ENCODE measurements around the gene C3orf70.
A peak's percentile ranks its signal among the peaks of the same experiment; 100 is the strongest.

The C3orf70 gene, protein sequence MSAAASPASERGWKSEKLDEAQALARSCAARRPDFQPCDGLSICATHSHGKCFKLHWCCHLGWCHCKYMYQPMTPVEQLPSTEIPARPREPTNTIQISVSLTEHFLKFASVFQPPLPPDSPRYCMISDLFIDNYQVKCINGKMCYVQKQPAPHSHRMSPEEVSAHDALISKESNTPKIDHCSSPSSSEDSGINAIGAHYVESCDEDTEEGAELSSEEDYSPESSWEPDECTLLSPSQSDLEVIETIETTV

DNA sequence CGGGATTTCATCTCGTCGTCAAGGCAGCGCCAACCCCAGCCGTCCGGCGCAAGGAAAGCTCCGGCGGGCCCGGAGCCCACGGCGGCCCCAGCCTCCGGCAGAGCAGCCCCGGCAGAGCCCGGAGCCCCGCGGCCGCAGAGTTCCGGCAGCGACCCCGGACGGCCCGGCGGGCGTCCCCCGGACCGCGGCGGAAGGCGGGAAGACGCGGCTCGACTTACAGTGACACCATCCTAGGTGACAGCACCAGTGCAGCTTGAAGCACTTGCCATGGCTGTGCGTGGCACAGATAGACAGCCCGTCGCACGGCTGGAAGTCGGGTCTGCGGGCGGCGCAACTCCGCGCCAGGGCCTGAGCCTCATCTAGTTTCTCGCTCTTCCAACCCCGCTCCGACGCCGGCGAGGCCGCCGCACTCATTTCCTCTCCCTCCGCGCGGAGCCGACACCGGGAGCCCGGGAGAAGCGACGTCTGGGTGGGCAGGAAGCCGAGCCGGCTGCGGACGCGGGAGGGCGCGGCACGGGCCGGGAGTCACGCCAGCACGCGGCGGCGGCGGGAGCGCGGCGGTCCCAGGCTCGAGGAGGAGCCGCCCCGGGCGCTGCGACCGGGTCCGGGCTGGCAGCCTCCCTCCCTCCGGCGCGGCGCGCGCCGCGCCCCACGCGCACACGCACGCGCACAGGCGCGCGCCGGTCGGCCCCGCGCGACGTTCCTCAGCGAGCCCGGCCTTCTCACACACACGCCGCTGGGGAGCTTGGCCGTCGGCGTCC is at the start of gene C3orf70:
Gene C3orf70 (minus strand): TSS at position 651 of the 761 bp plus-strand sequence. CDS start 237 bp downstream, at position 414.
- DNase-seq = peak; percentile 46
- CTCF ChIA-PET = interaction anchor here (0.7 to 1.2 kb wide), 2 partner anchors 26 to 1134 kb away, joined by 3 to 4 read pairs; no protein-coding TSS in a partner anchor
- Mint-ChIP-seq H3K4me1 (peaks cover 5% of the 10 kb centered on the region), H3K36me3 (no peaks in the 10 kb centered on the region), H3K27ac (no peak within 1 kb of the TSS), H3K27me3 (peaks cover 17% of the 10 kb centered on the region), H3K4me3 (peak within 1 kb of the TSS; percentile 78), H3K9me3 (no peaks in the 10 kb centered on the region)

DNA sequence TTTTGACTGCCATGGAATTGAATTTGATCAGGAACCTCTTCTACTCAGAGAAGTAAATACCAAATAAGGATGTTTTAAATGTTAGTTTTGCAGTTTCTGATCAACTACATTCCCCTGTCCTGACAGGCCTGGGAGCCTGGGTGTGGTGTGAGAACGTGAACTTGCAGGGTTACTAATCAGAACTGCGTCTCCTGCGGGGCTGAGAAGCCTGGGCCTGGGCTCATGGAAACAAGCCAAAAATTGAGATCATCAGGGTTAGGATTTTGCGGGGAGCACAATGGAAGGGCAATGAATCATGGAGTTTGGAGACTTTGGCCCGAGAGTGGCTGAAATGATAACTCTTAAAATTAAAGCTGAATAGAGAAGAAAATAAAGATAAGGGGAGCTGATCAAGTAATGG is 47.8 kb upstream of the C3orf70 start:
- H3K27ac Mint-ChIP-seq = no peak overlapping the region
- no peak overlapping the region for H3K4me3 Mint-ChIP-seq
- no peaks in the 10 kb centered on the region for H3K27me3 Mint-ChIP-seq
- H3K4me1 Mint-ChIP-seq = no peaks in the 10 kb centered on the region
- H3K36me3 Mint-ChIP-seq = no peaks in the 10 kb centered on the region
- no peaks in the 10 kb centered on the region for H3K9me3 Mint-ChIP-seq
- DNase-seq = no peak
- CTCF ChIA-PET = no interaction called here

DNA sequence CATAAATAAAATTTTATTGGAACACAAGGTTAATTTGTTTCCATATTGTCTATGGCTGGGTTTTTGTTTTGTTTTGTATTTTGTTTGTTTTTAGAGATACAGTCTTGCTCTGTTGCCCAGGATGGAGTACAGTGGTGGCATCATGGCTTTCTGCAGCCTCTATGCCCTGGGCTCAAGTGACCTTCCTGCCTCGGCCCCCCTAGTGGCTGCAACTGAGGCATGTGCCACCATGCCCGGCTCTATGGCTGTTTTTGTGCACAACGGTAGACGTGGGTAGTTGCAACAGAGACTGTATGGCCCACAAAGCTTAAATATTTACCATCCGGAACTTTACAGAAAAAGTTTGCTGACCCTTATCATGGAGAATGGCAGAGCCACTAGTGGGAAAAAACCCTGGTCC is 46.8 kb upstream of the C3orf70 start:
- CTCF ChIA-PET = no interaction called here
- H3K36me3 Mint-ChIP-seq = no peaks in the 10 kb centered on the region
- DNase-seq = no peak

DNA sequence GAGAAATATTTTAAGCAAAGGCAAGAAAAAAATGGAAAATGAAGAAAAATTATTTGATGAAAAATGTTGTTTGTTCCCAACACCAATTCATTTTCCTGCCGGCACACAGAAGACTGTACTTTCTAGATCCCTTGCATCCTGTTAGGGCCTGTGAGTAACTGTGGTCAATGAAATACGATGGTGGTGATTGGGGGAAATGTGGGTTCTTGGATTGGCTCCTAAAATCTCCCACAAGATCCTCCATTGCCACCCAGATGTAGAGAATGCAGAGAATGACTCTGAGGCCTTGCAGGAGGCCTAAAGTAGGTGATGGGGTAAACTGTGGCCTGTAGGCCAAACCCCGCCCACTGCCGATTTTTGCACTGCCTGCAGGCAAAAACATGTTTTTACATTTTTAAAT is 46.3 kb upstream of the C3orf70 start:
- Mint-ChIP-seq H3K36me3 (no peaks in the 10 kb centered on the region), H3K9me3 (peaks cover 4% of the 10 kb centered on the region), H3K4me1 (no peaks in the 10 kb centered on the region), H3K4me3 (no peak overlapping the region), H3K27me3 (no peaks in the 10 kb centered on the region), H3K27ac (no peak overlapping the region)
- CTCF ChIA-PET = no interaction called here
- no peak for DNase-seq

More for the DNA sequence above, 46.8 kb upstream of the C3orf70 start:
- H3K4me3 Mint-ChIP-seq = no peak overlapping the region
- H3K27me3 Mint-ChIP-seq = no peaks in the 10 kb centered on the region
- H3K4me1 Mint-ChIP-seq = no peaks in the 10 kb centered on the region
- peaks cover 4% of the 10 kb centered on the region for H3K9me3 Mint-ChIP-seq
- H3K27ac Mint-ChIP-seq = no peak overlapping the region

DNA sequence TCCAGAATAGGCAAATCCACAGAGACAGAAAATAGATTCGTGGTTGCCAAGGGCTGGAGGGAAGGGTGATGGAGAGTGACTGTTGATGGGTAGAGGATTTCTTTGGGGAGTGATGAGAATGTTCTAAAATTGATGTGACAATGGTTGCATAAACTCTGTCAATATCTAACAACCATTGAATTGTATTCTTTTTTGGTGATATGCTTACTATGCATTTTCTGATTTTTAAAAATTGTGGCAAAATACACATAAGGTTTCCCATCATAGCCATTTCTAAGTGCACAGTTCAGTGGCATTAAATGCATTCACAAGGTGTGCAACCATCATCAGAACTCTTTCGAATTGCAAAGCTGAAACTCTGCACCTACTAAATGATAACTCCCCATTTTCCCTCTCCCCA is 44.2 kb upstream of the C3orf70 start:
- Mint-ChIP-seq H3K27me3 (no peaks in the 10 kb centered on the region), H3K27ac (no peak overlapping the region), H3K4me3 (no peak overlapping the region), H3K36me3 (no peaks in the 10 kb centered on the region), H3K4me1 (no peaks in the 10 kb centered on the region), H3K9me3 (peaks cover 4% of the 10 kb centered on the region)
- CTCF ChIA-PET = no interaction called here
- DNase-seq = no peak

DNA sequence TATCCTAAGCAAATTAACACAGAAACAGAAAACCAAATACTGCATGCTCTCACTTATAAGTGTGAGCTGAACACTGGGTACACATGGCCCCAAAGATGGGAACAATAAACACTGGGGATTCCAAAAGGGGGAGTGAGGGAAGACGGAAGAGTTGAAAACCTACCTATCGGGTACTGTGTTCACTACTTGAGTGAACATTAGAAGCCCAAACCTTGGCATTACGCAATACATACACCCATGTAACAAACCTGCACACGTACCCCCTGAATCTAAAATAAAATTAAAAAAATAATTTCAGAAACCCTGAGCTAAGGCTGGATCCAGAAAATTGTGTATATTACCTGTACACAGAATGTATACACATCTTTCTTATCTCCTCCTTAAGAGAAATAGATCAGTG is 42.8 kb upstream of the C3orf70 start:
- Mint-ChIP-seq H3K36me3 (no peaks in the 10 kb centered on the region), H3K9me3 (peaks cover 4% of the 10 kb centered on the region), H3K4me1 (no peaks in the 10 kb centered on the region), H3K27me3 (no peaks in the 10 kb centered on the region), H3K27ac (no peak overlapping the region), H3K4me3 (no peak overlapping the region)
- CTCF ChIA-PET = no interaction called here
- no peak for DNase-seq

DNA sequence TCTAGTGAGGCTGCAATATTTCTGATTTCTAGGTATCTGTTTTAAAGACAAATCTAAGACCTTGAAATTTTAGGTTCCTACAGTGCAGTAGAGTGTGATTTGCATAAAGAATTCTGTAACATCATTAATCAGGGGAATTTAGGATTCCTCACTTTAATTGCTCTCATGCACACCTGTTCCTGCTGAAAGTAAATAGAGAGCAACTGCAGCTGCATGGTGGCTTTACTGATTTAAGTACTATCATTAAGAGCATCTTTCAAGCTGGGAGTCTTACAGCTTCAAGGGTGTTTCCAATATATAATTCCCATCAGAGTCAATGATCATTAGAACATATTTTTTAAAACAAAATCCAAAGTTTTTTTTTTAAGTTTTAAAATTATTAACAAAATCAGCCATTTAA is 36.0 kb upstream of the C3orf70 start:
- Mint-ChIP-seq H3K4me3 (no peak overlapping the region), H3K27me3 (peaks cover 4% of the 10 kb centered on the region), H3K27ac (no peak overlapping the region), H3K4me1 (no peaks in the 10 kb centered on the region), H3K36me3 (no peaks in the 10 kb centered on the region), H3K9me3 (no peaks in the 10 kb centered on the region)
- DNase-seq = no peak
- CTCF ChIA-PET = no interaction called here

DNA sequence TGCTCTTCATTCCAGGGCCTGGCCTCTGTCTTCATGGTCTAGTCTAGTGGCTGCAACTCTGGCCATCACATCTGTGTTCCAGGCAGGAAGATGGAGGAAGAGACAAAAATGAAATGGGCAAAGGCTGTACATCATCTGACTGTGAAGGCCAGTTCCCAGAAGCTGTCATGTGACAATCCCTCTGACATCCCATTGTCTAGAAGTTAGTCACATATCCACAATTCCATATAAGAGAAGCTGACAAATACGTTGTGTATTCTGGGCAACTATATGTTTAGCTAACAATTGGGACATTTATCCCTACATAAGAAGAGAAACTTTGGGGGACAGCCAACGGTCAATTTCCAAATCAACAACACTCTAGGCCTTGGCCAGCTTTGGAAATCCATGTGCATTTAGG is 34.5 kb upstream of the C3orf70 start:
- no peak for DNase-seq
- CTCF ChIA-PET = interaction anchor here (1.3 kb wide), 1 partner anchor 9 kb away, joined by 4 read pairs; no protein-coding TSS in a partner anchor
- H3K4me3 Mint-ChIP-seq = no peak overlapping the region
- H3K27me3 Mint-ChIP-seq = peaks cover 4% of the 10 kb centered on the region
- no peaks in the 10 kb centered on the region for H3K36me3 Mint-ChIP-seq
- H3K27ac Mint-ChIP-seq = no peak overlapping the region
- no peaks in the 10 kb centered on the region for H3K4me1 Mint-ChIP-seq
- no peaks in the 10 kb centered on the region for H3K9me3 Mint-ChIP-seq

DNA sequence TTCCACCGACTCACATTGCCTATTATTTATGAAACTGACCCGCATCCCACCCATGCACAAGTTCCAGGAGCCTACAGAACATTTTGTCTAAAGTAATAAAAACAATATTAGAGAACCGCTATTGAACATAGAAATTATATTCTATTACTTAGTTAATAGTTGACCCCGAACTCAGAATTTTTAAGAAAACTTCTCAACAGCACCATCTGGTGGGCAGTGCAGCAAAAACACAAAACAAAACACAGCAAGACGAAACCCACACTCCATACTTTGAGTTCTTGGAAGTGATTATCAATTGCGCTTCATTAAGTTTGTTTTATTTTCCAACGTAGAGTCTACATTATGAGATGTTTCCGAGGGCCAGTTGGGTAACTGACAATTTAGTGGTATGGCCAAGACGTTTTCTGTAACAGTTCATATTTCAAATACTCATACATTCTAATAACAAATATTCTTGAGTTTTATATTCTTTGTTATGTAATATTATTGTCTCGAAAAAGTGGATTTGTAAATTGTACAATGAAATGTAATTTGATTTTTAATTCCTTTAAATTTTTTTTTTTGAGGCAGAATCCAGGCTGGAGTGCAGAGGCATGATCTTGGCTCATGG is 24.0 kb upstream of the C3orf70 start:
- peak; percentile 54 for DNase-seq
- CTCF ChIA-PET = interaction anchor here (0.8 to 2.1 kb wide), 9 partner anchors 94 to 616 kb away, joined by 3 to 6 read pairs (median 3); partner anchors contain the start of gene EPHB3
- Mint-ChIP-seq H3K36me3 (no peaks in the 10 kb centered on the region), H3K4me1 (no peaks in the 10 kb centered on the region), H3K4me3 (no peak overlapping the region), H3K27me3 (peaks cover 11% of the 10 kb centered on the region), H3K27ac (no peak overlapping the region), H3K9me3 (no peaks in the 10 kb centered on the region)

DNA sequence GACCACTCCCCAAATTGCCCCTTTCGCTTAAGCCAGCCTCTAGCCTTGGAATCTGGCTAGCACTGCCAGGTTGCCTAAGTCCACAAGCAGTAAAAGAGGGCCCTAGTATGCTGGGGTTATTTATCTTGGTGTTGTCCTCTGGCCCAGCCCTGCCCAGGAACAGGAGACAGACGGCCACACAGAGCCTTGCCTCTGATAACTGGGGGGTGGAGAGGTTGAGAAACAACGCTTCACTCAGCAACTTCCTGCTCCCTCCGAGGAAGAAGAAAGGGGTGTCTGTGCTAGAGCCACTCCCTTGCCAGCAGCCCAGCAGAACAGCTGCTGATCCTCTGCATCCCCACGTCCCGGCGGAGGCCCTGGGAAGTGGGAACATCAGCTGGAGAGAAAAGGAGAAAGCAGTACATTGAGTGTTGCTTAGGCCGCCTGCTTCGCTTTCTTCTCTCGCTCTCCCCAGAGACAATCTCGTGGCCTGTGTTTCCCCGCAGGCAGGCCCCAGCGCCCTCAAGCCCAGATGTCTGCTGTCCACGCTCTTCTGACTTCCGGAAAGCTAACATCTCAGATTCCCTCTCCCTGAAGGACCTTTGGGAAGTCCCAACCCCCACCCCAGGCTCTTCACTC is 22.6 kb upstream of the C3orf70 start:
- Mint-ChIP-seq H3K4me1 (no peaks in the 10 kb centered on the region), H3K9me3 (no peaks in the 10 kb centered on the region), H3K27ac (no peak overlapping the region), H3K4me3 (no peak overlapping the region), H3K36me3 (no peaks in the 10 kb centered on the region), H3K27me3 (peaks cover 11% of the 10 kb centered on the region)
- CTCF ChIA-PET = interaction anchor here (0.8 to 1.5 kb wide), 6 partner anchors 95 to 367 kb away, joined by 3 to 4 read pairs (median 3); no protein-coding TSS in a partner anchor
- no peak for DNase-seq

DNA sequence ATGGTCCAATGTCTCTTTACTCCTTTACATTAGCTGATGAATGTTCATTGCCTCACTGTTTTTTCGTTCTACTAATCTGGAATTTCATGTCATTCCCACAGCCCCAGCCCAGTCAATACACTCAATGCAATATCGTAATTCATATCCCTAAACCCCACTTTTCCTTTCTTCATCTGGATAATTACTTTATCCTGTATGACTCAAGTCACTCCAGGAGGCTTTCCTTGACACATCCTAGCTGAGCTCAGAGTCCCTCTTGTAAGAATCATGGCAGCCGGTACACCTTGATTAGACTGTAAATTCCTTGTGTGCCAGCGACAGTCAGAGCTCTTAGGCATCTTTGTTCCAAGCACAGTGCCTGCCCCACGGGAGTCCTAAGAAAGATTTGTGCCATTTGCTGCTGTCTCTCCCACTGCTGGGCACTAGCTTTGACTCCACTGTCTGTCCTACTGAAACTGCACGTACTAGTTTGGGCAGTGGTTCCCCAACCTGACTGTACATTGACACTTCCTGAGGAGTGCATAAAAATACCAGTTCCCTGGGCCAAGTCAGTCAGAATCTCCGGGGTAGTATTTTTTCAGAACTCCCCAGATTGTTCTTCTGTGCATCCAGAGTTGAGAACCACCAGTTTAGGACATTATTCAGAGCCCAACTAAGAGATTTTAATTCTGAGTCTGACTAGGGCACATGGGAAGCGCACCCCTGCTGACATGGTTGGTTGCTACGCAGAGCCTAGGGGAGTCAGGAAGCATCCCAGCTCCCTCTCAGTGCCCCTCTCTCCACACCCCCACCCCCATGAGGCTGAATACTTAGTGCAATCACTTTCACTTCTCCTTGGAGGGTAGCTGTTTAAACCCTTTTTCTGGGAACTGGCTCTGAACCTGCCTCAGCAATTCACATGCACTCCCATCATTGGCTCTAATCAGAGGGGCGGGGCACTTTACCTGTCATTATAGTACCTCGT is 19.5 kb upstream of the C3orf70 start:
- Mint-ChIP-seq H3K27me3 (peaks cover 17% of the 10 kb centered on the region), H3K9me3 (no peaks in the 10 kb centered on the region), H3K27ac (no peak overlapping the region), H3K4me3 (no peak overlapping the region), H3K4me1 (no peaks in the 10 kb centered on the region), H3K36me3 (no peaks in the 10 kb centered on the region)
- no peak for DNase-seq
- CTCF ChIA-PET = no interaction called here

DNA sequence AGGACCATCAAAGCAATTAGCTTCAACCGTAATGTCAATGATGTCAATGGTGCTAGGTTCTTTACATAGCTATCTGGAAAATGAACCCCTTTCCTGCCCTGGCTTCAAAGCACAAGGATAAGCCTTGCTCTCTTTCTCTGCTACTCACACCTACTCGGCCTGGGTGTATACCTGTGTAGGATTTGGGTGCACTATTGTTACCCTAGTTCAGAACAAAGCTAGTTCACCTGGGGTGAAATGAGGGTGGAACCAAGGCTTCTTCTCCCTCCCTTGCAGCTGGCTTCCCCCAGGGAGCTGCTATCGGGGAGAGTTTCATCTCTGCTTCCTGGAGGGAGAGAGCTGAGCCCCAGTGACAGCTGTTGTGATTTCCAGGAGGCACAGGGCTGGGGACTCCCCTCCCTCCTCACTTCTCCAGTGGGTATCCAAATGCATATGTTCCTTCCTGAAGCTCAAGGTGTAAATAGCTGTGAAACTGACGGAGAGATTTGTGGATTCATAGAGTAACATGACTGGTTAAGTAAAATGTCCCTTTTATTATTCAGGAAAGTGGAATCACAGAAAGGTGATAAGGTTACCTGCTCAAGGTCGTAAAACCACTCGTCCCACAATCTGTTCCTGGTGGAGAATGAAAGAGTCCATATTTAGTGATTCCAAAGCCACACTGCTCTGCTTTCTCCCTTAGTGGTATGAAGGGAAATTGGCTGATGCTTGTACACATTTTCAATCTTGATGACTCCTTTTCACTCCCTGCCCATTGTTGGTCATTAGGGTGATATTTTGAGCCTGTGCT is 11.8 kb upstream of the C3orf70 start:
- CTCF ChIA-PET = interaction anchor here (1.6 kb wide), 1 partner anchor 9 kb away, joined by 3 read pairs; no protein-coding TSS in a partner anchor
- Mint-ChIP-seq H3K9me3 (no peaks in the 10 kb centered on the region), H3K27ac (no peak overlapping the region), H3K4me1 (no peaks in the 10 kb centered on the region), H3K4me3 (no peak overlapping the region), H3K27me3 (peaks cover 16% of the 10 kb centered on the region), H3K36me3 (no peaks in the 10 kb centered on the region)
- no peak for DNase-seq

DNA sequence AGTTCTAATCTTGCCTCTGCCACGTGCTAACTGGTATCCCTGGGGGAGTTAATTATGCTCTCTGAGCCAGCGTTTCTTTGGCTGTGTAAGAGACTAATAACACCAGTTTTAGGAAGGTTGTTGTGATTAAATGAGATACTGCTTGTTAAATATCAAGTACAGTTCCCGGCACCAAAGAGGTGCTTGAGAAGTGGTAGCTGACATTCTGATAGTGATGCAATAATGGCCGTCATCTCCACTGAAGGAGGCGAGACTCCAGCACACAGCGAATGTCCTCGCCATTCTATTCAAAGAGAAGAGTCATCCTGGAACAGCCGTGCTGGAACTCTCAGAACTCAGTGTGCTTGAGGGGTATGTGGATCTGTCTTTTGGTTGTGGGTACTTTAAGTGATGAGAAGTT is 9.8 kb upstream of the C3orf70 start:
- Mint-ChIP-seq H3K36me3 (no peaks in the 10 kb centered on the region), H3K27ac (no peak overlapping the region), H3K9me3 (no peaks in the 10 kb centered on the region), H3K4me1 (no peaks in the 10 kb centered on the region), H3K27me3 (peaks cover 26% of the 10 kb centered on the region), H3K4me3 (no peak overlapping the region)
- no peak for DNase-seq
- CTCF ChIA-PET = no interaction called here

Measured in activated naive CD4-positive, alpha-beta T cell treated with anti-CD3 and anti-CD28 coated beads, Interleukin-2, amount 10 ng/mL, durations not matched to agents 7 days and 5 days (primary cell).